ENCODE measurements around the gene CCL8.

- TF ChIP-seq CTCF (IDR thresholded peaks at IDR 0.05; ENCODE audit: insufficient read depth, low read length, poor library complexity, severe bottlenecking) (no peak), EZH2phosphoT487 (conservative IDR thresholded peaks at IDR 0.05; ENCODE audit: low read length) (no peak)
Measured at GRCh38 chr17:34303606-34304005, 15.6 kb upstream of the CCL8 start.
